HG03457 (cell line): ENCODE results near the gene MMP2.

Experiments used
- ATAC-seq: cut with Tn5 transposase; IDR thresholded peaks from one replicate; pipeline ENCODE4 v1.9.1; 2021; ENCODE audit warnings: moderate number of reproducible peaks; ENCODE audit not compliant: unreplicated experiment

The MMP2 gene

GRCh38 chr16:55478827-55479429 lies at the start of gene MMP2:
TSS of gene MMP2 (plus strand) at chr16:55479198. CDS start at chr16:55479480, 282 bp downstream.
- ATAC-seq = no peak

- ATAC-seq = no peak
These were observed 46.0 kb upstream of the MMP2 start for GRCh38 chr16:55433030-55433429.

GRCh38 chr16:55433535-55433934 lies 45.5 kb upstream of the MMP2 start:
- ATAC-seq = no peak

GRCh38 chr16:55434000-55434399 lies 45.0 kb upstream of the MMP2 start:
- ATAC-seq = no peak

GRCh38 chr16:55435387-55435786 lies 43.6 kb upstream of the MMP2 start:
- no peak for ATAC-seq

GRCh38 chr16:55436587-55436986 lies 42.4 kb upstream of the MMP2 start:
- ATAC-seq = no peak

- ATAC-seq = no peak
These were observed 41.4 kb upstream of the MMP2 start for GRCh38 chr16:55437625-55438024.

- no peak for ATAC-seq
These were observed 40.7 kb upstream of the MMP2 start for GRCh38 chr16:55438281-55438680.

GRCh38 chr16:55439101-55439690 lies 39.8 kb upstream of the MMP2 start:
- no peak for ATAC-seq

GRCh38 chr16:55443434-55444346 lies 35.3 kb upstream of the MMP2 start:
- ATAC-seq = no peak

GRCh38 chr16:55444754-55445485 lies 34.1 kb upstream of the MMP2 start:
- no peak for ATAC-seq

GRCh38 chr16:55447231-55447630 lies 31.8 kb upstream of the MMP2 start:
- no peak for ATAC-seq

GRCh38 chr16:55452996-55453395 lies 26.0 kb upstream of the MMP2 start:
- ATAC-seq = no peak

- no peak for ATAC-seq
These were observed 25.1 kb upstream of the MMP2 start for GRCh38 chr16:55453909-55454308.

- no peak for ATAC-seq
These were observed 24.1 kb upstream of the MMP2 start for GRCh38 chr16:55454861-55455260.

GRCh38 chr16:55462241-55462640 lies 16.8 kb upstream of the MMP2 start:
- ATAC-seq = no peak

GRCh38 chr16:55464375-55464774 lies 14.6 kb upstream of the MMP2 start:
- no peak for ATAC-seq

GRCh38 chr16:55465077-55465896 lies 13.7 kb upstream of the MMP2 start:
- ATAC-seq = peak; percentile 85

GRCh38 chr16:55466209-55466608 lies 12.8 kb upstream of the MMP2 start:
- no peak for ATAC-seq

- no peak for ATAC-seq
These were observed 11.1 kb upstream of the MMP2 start for GRCh38 chr16:55467898-55468297.
